Stimulated activated naive CD8-positive, alpha-beta T cell treated with anti-CD3 and anti-CD28 coated beads, Interleukin-15, Interleukin-2, amounts not matched to agents 100 U/mL and 50 U/mL, for 24 hours (primary cell): ENCODE data around the gene MACROD1.

ENCODE experiments used
- ATAC-seq: fragments of 150-1000 bp; cut with Tn5 transposase; one replicate; pipeline ENCODE4 v1.10.0; 2021
- DNase-seq: peaks from one replicate; pipeline ENCODE4 v3.0.0; 2021

MACROD1 gene

GRCh38 chr11:64131683-64132190, 34.2 kb downstream of the MACROD1 start:
- DNase-seq (no peak), ATAC-seq (no peak)

GRCh38 chr11:64130618-64131017, 35.3 kb downstream of the MACROD1 start:
- DNase-seq (no peak), ATAC-seq (no peak)

- no peak for ATAC-seq
- DNase-seq: no peak
Observed at GRCh38 chr11:64129403-64129802, 36.5 kb downstream of the MACROD1 start.

- ATAC-seq (no peak), DNase-seq (no peak)
Observed at GRCh38 chr11:64128255-64129006, 37.5 kb downstream of the MACROD1 start.

- ATAC-seq (no peak), DNase-seq (no peak)
Observed at GRCh38 chr11:64127267-64128072, 38.4 kb downstream of the MACROD1 start.

GRCh38 chr11:64126796-64127195, 39.1 kb downstream of the MACROD1 start:
- DNase-seq (no peak), ATAC-seq (no peak)

- ATAC-seq (no peak), DNase-seq (no peak)
Observed at GRCh38 chr11:64126371-64126770, 39.5 kb downstream of the MACROD1 start.

- DNase-seq (no peak), ATAC-seq (no peak)
Observed at GRCh38 chr11:64125676-64126075, 40.2 kb downstream of the MACROD1 start.

GRCh38 chr11:64124147-64124546, 41.8 kb downstream of the MACROD1 start:
- ATAC-seq (no peak), DNase-seq (no peak)

GRCh38 chr11:64123679-64124078, 42.2 kb downstream of the MACROD1 start:
- DNase-seq: no peak
- ATAC-seq: no peak

GRCh38 chr11:64122411-64123410, 43.2 kb downstream of the MACROD1 start:
- DNase-seq (no peak), ATAC-seq (no peak)

- peak; percentile 16 for DNase-seq
- ATAC-seq: no peak
Observed at GRCh38 chr11:64121663-64122410, 44.1 kb downstream of the MACROD1 start.

- no peak for DNase-seq
- no peak for ATAC-seq
Observed at GRCh38 chr11:64120951-64121569, 44.9 kb downstream of the MACROD1 start.

- DNase-seq (no peak), ATAC-seq (no peak)
Observed at GRCh38 chr11:64119700-64120099, 46.2 kb downstream of the MACROD1 start.

- ATAC-seq: no peak
- no peak for DNase-seq
Observed at GRCh38 chr11:64118876-64119665, 46.8 kb downstream of the MACROD1 start.

GRCh38 chr11:64117763-64118459, 48.0 kb downstream of the MACROD1 start:
- ATAC-seq (no peak), DNase-seq (no peak)

- ATAC-seq: no peak
- no peak for DNase-seq
Observed at GRCh38 chr11:64115531-64116522, 50.1 kb downstream of the MACROD1 start.

- DNase-seq (no peak), ATAC-seq (no peak)
Observed at GRCh38 chr11:64114231-64114630, 51.7 kb downstream of the MACROD1 start.
